HG02981 (cell line): Measurements from ENCODE around the gene THOC6.
"Not testable (repeated sequence)": the region's sequence is repeated elsewhere in the genome, so short reads cannot be mapped to it uniquely, and the experiment has no call there.

Source experiments
- ATAC-seq: cut with Tn5 transposase; IDR thresholded peaks from one replicate; pipeline ENCODE4 v1.9.1; 2021; ENCODE audit warnings: mild to moderate bottlenecking, moderate library complexity; ENCODE audit not compliant: unreplicated experiment

THOC6 gene

GRCh38 chr16:3069146-3069545 lies 45.3 kb downstream of the THOC6 start:
- ATAC-seq = not testable (repeated sequence)

GRCh38 chr16:3070608-3071111 lies 46.8 kb downstream of the THOC6 start:
- ATAC-seq = no peak

- ATAC-seq = no peak
Observed at GRCh38 chr16:3071655-3072054, 47.8 kb downstream of the THOC6 start.

GRCh38 chr16:3072148-3072547 lies 48.3 kb downstream of the THOC6 start:
- ATAC-seq = not testable (repeated sequence)

GRCh38 chr16:3072576-3073263 lies 48.9 kb downstream of the THOC6 start:
- not testable (repeated sequence) for ATAC-seq

- no peak for ATAC-seq
Observed at GRCh38 chr16:3073448-3073847, 49.6 kb downstream of the THOC6 start.

- peak; percentile 78 for ATAC-seq
Observed at GRCh38 chr16:3074860-3075522, 51.2 kb downstream of the THOC6 start.

- ATAC-seq = no peak
Observed at GRCh38 chr16:3075523-3075915, 51.7 kb downstream of the THOC6 start.

- not testable (repeated sequence) for ATAC-seq
Observed at GRCh38 chr16:3075946-3076345, 52.1 kb downstream of the THOC6 start.

GRCh38 chr16:3076577-3076976 lies 52.7 kb downstream of the THOC6 start:
- ATAC-seq = no peak
